Measurements from ENCODE around the gene MYH16.
"Not testable (repeated sequence)": the region's sequence is repeated elsewhere in the genome, so short reads cannot be mapped to it uniquely, and the experiment has no call there.

The MYH16 gene

DNA sequence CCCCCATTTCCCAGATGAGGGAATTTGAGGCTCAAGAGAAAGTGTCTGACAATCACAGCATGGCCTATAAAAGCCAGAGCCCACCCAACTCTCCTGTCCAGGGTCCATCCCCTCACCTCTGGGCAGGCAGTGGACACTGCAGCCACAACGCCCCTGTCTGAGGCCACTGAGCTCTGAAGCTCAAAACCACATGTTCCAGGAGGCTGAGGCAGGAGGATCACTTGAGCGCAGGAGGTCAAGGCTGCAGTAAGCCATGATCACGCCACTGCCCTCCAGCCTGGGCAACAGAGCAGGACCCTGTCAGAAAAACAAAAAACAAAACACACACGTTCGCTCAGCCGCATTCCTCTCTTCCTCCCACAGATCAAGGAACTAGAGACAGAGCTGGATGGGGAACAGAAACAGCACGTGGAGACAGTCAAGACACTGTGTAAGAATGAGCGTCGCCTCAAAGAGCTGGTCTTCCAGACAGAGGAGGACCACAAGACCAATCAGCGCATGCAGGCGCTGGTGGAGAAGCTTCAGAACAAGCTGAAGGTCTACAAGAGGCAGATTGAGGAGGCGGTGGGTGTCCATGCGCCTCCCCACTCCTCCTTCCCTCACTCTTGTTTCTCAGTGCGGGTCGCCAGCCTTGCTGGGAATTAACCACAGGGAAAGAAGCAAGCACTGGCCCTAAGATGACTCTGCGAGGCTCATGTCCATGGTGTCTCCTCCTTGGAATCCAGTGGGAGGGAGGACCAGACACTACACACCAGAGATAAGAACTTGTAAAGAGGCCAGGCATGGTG lies 33.0 kb downstream of the MYH16 start:
- Mint-ChIP-seq H3K27me3 (peaks cover 15% of the 10 kb centered on the region), H3K4me3 (no peak overlapping the region), H3K9me3 (no peaks in the 10 kb centered on the region), H3K36me3 (no peaks in the 10 kb centered on the region), H3K4me1 (no peaks in the 10 kb centered on the region), H3K27ac (no peak overlapping the region)
- DNase-seq = no peak
- CTCF ChIA-PET = no interaction called here

DNA sequence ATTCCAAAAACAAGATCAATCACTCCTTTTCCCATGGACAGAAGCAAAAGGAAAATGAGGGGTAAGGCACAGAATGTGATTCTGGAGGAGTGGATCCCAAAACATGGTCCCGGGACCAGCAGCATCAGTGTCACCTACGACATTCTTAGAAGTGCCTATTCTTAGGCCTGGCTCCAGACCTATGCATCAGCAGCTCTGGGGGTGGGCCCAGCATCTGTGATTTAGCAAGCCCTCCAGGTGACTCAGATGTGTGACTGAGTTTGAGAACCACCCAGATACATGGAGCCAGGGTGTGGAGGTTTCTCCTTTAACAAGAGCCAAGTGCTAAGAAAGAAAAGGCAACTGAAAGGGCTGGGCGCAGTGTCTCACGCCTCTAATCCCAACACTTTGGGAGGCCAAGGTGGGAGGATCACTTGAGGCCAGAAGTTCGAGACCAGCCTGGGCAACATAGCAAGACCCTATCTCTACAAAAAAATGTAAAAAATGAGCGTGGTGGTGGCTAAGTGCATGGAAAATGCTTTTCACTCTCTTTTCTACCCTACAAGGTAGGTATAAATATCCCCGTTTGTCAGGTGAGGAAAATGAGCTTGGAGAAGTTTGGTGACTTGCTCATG lies 35.9 kb downstream of the MYH16 start:
- no peak overlapping the region for H3K4me3 Mint-ChIP-seq
- H3K27ac Mint-ChIP-seq = no peak overlapping the region
- H3K27me3 Mint-ChIP-seq = peaks cover 34% of the 10 kb centered on the region
- CTCF ChIA-PET = interaction anchor here (7.1 kb wide), 1 partner anchor 270 kb away, joined by 76 read pairs; no protein-coding TSS in a partner anchor
- H3K36me3 Mint-ChIP-seq = no peaks in the 10 kb centered on the region
- no peak for DNase-seq
- H3K9me3 Mint-ChIP-seq = no peaks in the 10 kb centered on the region
- peaks cover 9% of the 10 kb centered on the region for H3K4me1 Mint-ChIP-seq

DNA sequence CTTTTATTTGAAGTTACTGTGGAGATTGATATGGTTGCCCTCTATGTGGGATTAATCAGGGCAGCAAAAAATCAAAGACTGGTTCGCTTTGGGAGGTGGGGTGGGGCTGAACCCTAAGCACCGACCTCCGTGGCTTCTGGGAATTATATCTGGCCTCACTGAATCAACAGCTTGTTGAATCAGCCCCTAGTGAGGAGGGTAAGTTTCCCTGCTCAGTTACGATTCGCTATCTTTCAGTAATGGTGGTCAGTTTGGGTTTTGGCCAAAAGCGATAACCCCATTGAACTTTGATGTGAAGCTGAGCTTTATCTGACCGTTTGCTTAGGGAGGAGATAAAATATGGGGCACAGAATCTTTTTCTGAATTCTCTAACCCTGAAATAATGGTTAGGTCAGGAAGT lies 36.5 kb downstream of the MYH16 start:
- Mint-ChIP-seq H3K27me3 (peaks cover 34% of the 10 kb centered on the region), H3K27ac (no peak overlapping the region), H3K36me3 (no peaks in the 10 kb centered on the region), H3K9me3 (no peaks in the 10 kb centered on the region), H3K4me1 (peaks cover 12% of the 10 kb centered on the region), H3K4me3 (no peak overlapping the region)
- no peak for DNase-seq
- CTCF ChIA-PET = interaction anchor here (7.1 kb wide), 1 partner anchor 271 kb away, joined by 76 read pairs; no protein-coding TSS in a partner anchor

GRCh38 chr7:99310004-99310403 lies 37.4 kb downstream of the MYH16 start:
- H3K4me1 Mint-ChIP-seq = peaks cover 20% of the 10 kb centered on the region
- no peak overlapping the region for H3K4me3 Mint-ChIP-seq
- peaks cover 31% of the 10 kb centered on the region for H3K27me3 Mint-ChIP-seq
- CTCF ChIA-PET = interaction anchor here (1.3 to 7.1 kb wide), 3 partner anchors 15 to 272 kb away, joined by 3 to 76 read pairs (median 3); no protein-coding TSS in a partner anchor
- no peaks in the 10 kb centered on the region for H3K9me3 Mint-ChIP-seq
- no peaks in the 10 kb centered on the region for H3K36me3 Mint-ChIP-seq
- no peak overlapping the region for H3K27ac Mint-ChIP-seq
- DNase-seq = no peak

DNA sequence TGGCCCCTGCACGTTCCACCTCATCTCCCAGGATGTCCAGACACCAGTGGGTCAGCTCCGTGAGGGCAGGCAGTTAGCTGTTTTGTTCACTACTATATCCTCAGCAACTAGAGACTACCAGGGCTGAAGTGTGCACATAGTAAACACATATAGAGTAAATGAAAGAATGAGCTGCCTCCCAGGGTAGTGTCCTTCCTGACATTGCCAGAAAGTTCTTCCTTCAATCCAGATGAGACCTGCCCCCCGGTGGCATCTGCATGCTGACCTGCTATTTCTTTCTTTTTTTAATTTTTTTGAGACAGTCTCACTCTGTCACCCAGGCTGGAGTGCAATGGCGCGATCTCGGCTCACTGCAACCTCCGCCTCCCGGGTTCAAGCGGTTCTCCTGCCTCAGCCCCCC lies 39.1 kb downstream of the MYH16 start:
- H3K27ac Mint-ChIP-seq = no peak overlapping the region
- CTCF ChIA-PET = interaction anchor here (1.4 to 7.1 kb wide), 2 partner anchors 267 to 273 kb away, joined by 4 to 76 read pairs; no protein-coding TSS in a partner anchor
- no peaks in the 10 kb centered on the region for H3K36me3 Mint-ChIP-seq
- no peak overlapping the region for H3K4me3 Mint-ChIP-seq
- no peak for DNase-seq
- no peaks in the 10 kb centered on the region for H3K9me3 Mint-ChIP-seq
- peaks cover 30% of the 10 kb centered on the region for H3K27me3 Mint-ChIP-seq
- H3K4me1 Mint-ChIP-seq = peaks cover 23% of the 10 kb centered on the region

- DNase-seq = peak; percentile 81
- Mint-ChIP-seq H3K27ac (no peak overlapping the region), H3K4me3 (peak overlapping the region; percentile 31), H3K36me3 (no peaks in the 10 kb centered on the region), H3K4me1 (peaks cover 23% of the 10 kb centered on the region), H3K9me3 (no peaks in the 10 kb centered on the region), H3K27me3 (peaks cover 30% of the 10 kb centered on the region)
- CTCF ChIA-PET = interaction anchor here (0.6 to 7.1 kb wide), 6 partner anchors 14 to 287 kb away, joined by 4 to 76 read pairs (median 6); partner anchors contain the start of gene ARPC1A
Measured at GRCh38 chr7:99312316-99313203, 39.9 kb downstream of the MYH16 start.

- H3K27me3 Mint-ChIP-seq = peaks cover 31% of the 10 kb centered on the region
- DNase-seq = peak; percentile 27
- CTCF ChIA-PET = interaction anchor here (0.6 to 7.1 kb wide), 6 partner anchors 13 to 288 kb away, joined by 3 to 76 read pairs (median 6); partner anchors contain the start of gene ARPC1A
- H3K27ac Mint-ChIP-seq = no peak overlapping the region
- H3K4me3 Mint-ChIP-seq = peak overlapping the region; percentile 31
- no peaks in the 10 kb centered on the region for H3K9me3 Mint-ChIP-seq
- no peaks in the 10 kb centered on the region for H3K36me3 Mint-ChIP-seq
- peaks cover 23% of the 10 kb centered on the region for H3K4me1 Mint-ChIP-seq
Measured at GRCh38 chr7:99313204-99313573, 40.5 kb downstream of the MYH16 start.

- H3K4me1 Mint-ChIP-seq = peaks cover 23% of the 10 kb centered on the region
- no peaks in the 10 kb centered on the region for H3K36me3 Mint-ChIP-seq
- CTCF ChIA-PET = interaction anchor here (1.1 to 7.1 kb wide), 3 partner anchors 12 to 276 kb away, joined by 3 to 76 read pairs (median 17); partner anchors contain the start of genes ARPC1A, BUD31 and PDAP1
- H3K27me3 Mint-ChIP-seq = peaks cover 36% of the 10 kb centered on the region
- peak overlapping the region; percentile 67 for H3K27ac Mint-ChIP-seq
- DNase-seq = peak; percentile 48
- H3K4me3 Mint-ChIP-seq = no peak overlapping the region
- H3K9me3 Mint-ChIP-seq = no peaks in the 10 kb centered on the region
Measured at GRCh38 chr7:99314504-99314903, 41.9 kb downstream of the MYH16 start.

GRCh38 chr7:99320371-99320770 lies 47.7 kb downstream of the MYH16 start:
- Mint-ChIP-seq H3K4me3 (no peak overlapping the region), H3K4me1 (peaks cover 1% of the 10 kb centered on the region), H3K27ac (no peak overlapping the region), H3K36me3 (no peaks in the 10 kb centered on the region), H3K9me3 (no peaks in the 10 kb centered on the region), H3K27me3 (peaks cover 17% of the 10 kb centered on the region)
- no peak for DNase-seq
- CTCF ChIA-PET = no interaction called here

- CTCF ChIA-PET, H3K9me3 Mint-ChIP-seq, H3K36me3 Mint-ChIP-seq, H3K27ac Mint-ChIP-seq, H3K4me3 Mint-ChIP-seq, DNase-seq: not testable (repeated sequence)
- Mint-ChIP-seq H3K4me1 (peaks cover 13% of the 10 kb centered on the region), H3K27me3 (peaks cover 17% of the 10 kb centered on the region)
Measured at GRCh38 chr7:99322659-99323058, 50.0 kb downstream of the MYH16 start.

- Mint-ChIP-seq H3K9me3 (no peaks in the 10 kb centered on the region), H3K4me1 (peaks cover 29% of the 10 kb centered on the region), H3K4me3 (peak overlapping the region; percentile 77), H3K36me3 (peaks cover 3% of the 10 kb centered on the region), H3K27ac (peak overlapping the region; percentile 24), H3K27me3 (peaks cover 12% of the 10 kb centered on the region)
- CTCF ChIA-PET = interaction anchor here (1.2 to 4.3 kb wide), 2 partner anchors 10 to 14 kb away, joined by 3 to 17 read pairs; no protein-coding TSS in a partner anchor
- DNase-seq = no peak
Measured at GRCh38 chr7:99324559-99324958, 51.9 kb downstream of the MYH16 start.

GRCh38 chr7:99325001-99325493 lies 52.4 kb downstream of the MYH16 start:
- peaks cover 3% of the 10 kb centered on the region for H3K36me3 Mint-ChIP-seq
- CTCF ChIA-PET = interaction anchor here (1.2 to 4.3 kb wide), 2 partner anchors 11 to 15 kb away, joined by 3 to 17 read pairs; no protein-coding TSS in a partner anchor
- no peaks in the 10 kb centered on the region for H3K9me3 Mint-ChIP-seq
- H3K4me1 Mint-ChIP-seq = peaks cover 33% of the 10 kb centered on the region
- H3K27ac Mint-ChIP-seq = peak overlapping the region; percentile 39
- H3K4me3 Mint-ChIP-seq = peak overlapping the region; percentile 77
- DNase-seq = no peak
- peaks cover 12% of the 10 kb centered on the region for H3K27me3 Mint-ChIP-seq

GRCh38 chr7:99325592-99326407 lies 53.2 kb downstream of the MYH16 start, which contains the start of gene ARPC1A:
Gene ARPC1A (plus strand): TSS chr7:99325898. CDS start chr7:99333354, 7,456 bp downstream.
- Mint-ChIP-seq H3K4me3 (peak within 1 kb of the TSS; percentile 77), H3K4me1 (peaks cover 41% of the 10 kb centered on the region), H3K27me3 (peaks cover 8% of the 10 kb centered on the region), H3K9me3 (no peaks in the 10 kb centered on the region), H3K36me3 (peaks cover 6% of the 10 kb centered on the region), H3K27ac (peak within 1 kb of the TSS; percentile 39)
- CTCF ChIA-PET = interaction anchor here (4.3 kb wide), 1 partner anchor 12 kb away, joined by 17 read pairs; no protein-coding TSS in a partner anchor
- peak; percentile 91 for DNase-seq

Measured in activated naive CD4-positive, alpha-beta T cell treated with anti-CD3 and anti-CD28 coated beads, Interleukin-2, amount 10 ng/mL, durations not matched to agents 7 days and 5 days (primary cell).